Astrocyte (in vitro differentiated cells and primary cell): ENCODE measurements around the gene TP53RK. TPM values are rescaled to one million over a fixed set of nuclear protein-coding genes. Genes with fewer than 3 reads are reported as not detected.

Source experiments
- DNase-seq: peaks from one replicate; pipeline ENCODE4 v3.0.0-alpha.2; 2010; ENCODE audit warnings: low read depth
- FAIRE-seq: peaks from 2 replicates; lab custom pipeline; 2011; peaks lifted over from hg19 to GRCh38; lab: Jason Lieb, UNC
- H2AFZ ChIP-seq: 2 replicates; pipeline ENCODE4 v1.6.0; 2012; ENCODE audit warnings: low read depth, low read length, inconsistent platforms
- H3K27ac ChIP-seq: 2 replicates; pipeline ENCODE4 v1.5.1; 2011; ENCODE audit warnings: low read depth, low read length, inconsistent platforms
- H3K27me3 ChIP-seq: 2 replicates; pipeline ENCODE4 v1.6.0; 2011; ENCODE audit warnings: low read length, inconsistent platforms; ENCODE audit not compliant: insufficient read depth
- H3K36me3 ChIP-seq: 2 replicates; pipeline ENCODE4 v1.5.1; 2011; ENCODE audit warnings: low read length, inconsistent platforms; ENCODE audit not compliant: insufficient read depth
- H3K4me1 ChIP-seq: 2 replicates; pipeline ENCODE4 v1.5.1; 2011; ENCODE audit warnings: low read length, inconsistent platforms; ENCODE audit not compliant: insufficient read depth
- H3K4me2 ChIP-seq: 2 replicates; pipeline ENCODE4 v1.6.0; 2012; ENCODE audit warnings: low read length, inconsistent platforms
- H3K4me3 ChIP-seq: 2 replicates; pipeline ENCODE4 v1.5.1; 2011; ENCODE audit warnings: low read depth, mild to moderate bottlenecking, low read length, inconsistent platforms; ENCODE audit not compliant: insufficient read depth
- H3K79me2 ChIP-seq: 2 replicates; pipeline ENCODE4 v1.6.0; 2012; ENCODE audit warnings: mild to moderate bottlenecking, low read length, inconsistent platforms; ENCODE audit not compliant: insufficient read depth
- H3K9ac ChIP-seq: 2 replicates; pipeline ENCODE4 v1.6.0; 2012; ENCODE audit warnings: mild to moderate bottlenecking, low read length, inconsistent platforms
- H3K9me3 ChIP-seq: 2 replicates; pipeline ENCODE4 v1.5.1; 2012; ENCODE audit warnings: low read depth, mild to moderate bottlenecking, low read length, inconsistent platforms; ENCODE audit not compliant: insufficient read depth
- H4K20me1 ChIP-seq: 2 replicates; pipeline ENCODE4 v1.6.0; 2012; ENCODE audit warnings: low read length, inconsistent platforms; ENCODE audit not compliant: insufficient read depth
- H3K27ac Mint-ChIP-seq: one replicate; pipeline ENCODE4 v1.8.0; 2021; ENCODE audit warnings: mild to moderate bottlenecking, mixed read lengths; ENCODE audit not compliant: unreplicated experiment
- H3K27me3 Mint-ChIP-seq: one replicate; pipeline ENCODE4 v1.8.0; 2021; ENCODE audit warnings: low read depth, mixed read lengths; ENCODE audit not compliant: unreplicated experiment
- H3K36me3 Mint-ChIP-seq: one replicate; pipeline ENCODE4 v1.8.0; 2021; ENCODE audit warnings: low read depth, mixed read lengths; ENCODE audit not compliant: unreplicated experiment
- H3K4me1 Mint-ChIP-seq: one replicate; pipeline ENCODE4 v1.8.0; 2021; ENCODE audit warnings: low read depth, mixed read lengths; ENCODE audit not compliant: unreplicated experiment
- H3K4me3 Mint-ChIP-seq: one replicate; pipeline ENCODE4 v1.8.0; 2021; ENCODE audit warnings: mild to moderate bottlenecking, moderate library complexity, mixed read lengths; ENCODE audit not compliant: unreplicated experiment
- H3K9me3 Mint-ChIP-seq: one replicate; pipeline ENCODE4 v1.8.0; 2021; ENCODE audit warnings: mild to moderate bottlenecking, mixed read lengths; ENCODE audit not compliant: unreplicated experiment
- EZH2 ChIP-seq: IDR thresholded peaks from 2 replicates; pipeline ENCODE4 v1.6.1; 2012; ENCODE audit warnings: mild to moderate bottlenecking, low read length, inconsistent platforms; ENCODE audit not compliant: insufficient read depth
- total RNA-seq: library from RNA; stranded (reverse); gene quantifications from 2 replicates; pipeline ENCODE4 v1.2.1, GENCODE V29; 2021
- TF ChIP-seq, protein P1 (sequence below): IDR thresholded peaks from 2 replicates; pipeline ENCODE4 v1.5.1; 2011; ENCODE audit warnings: low read depth, mild to moderate bottlenecking, inconsistent platforms, low read length, moderate library complexity; ENCODE audit not compliant: insufficient read depth

Gene TP53RK
- total RNA-seq, 1 donor from 2014 or later = 16.0 TPM

DNA sequence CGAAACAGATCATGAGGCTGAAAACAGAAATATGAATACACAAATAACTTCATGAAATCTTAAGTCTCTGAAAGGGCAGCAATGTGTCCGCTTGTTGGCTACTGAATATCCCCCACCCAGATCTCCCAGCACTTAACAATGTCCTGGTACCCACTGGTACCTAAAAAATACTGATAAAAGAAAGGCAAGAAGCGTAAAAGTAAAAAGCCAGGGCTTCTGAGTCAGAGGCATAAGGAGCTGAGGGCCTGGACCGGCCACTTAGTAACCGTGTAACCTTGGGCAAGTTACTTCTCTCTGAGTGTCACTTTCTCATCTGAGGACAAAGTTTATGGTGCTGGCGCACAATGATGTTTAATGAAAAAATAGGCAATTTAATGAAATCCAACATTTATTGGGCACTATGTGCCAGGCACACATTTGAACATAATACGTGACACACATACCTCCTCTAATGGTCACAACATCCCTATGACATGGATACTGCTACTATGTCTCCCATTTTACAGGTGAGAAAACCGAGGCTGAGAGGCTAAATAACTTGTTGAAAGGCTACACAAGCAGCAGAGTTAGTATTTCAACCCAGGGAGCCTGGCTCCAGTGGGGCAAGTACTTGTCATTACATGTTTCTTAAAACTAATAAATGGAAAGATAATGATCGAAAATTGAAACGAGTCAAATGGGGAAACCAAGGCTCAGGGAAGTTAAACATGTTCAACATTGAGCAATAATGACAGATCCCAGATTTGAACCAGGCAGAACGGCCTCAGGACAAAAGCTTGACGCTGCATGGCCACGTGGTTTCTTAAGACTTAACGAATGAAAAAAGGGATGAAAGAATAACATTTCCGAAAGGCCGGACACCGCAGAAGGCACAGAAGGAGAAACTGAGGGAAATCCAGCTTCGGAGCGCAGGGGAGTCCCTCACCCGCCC is 828 bp downstream of the TP53RK start:
- peaks cover 16% of the 10 kb centered on the region for H3K4me1 ChIP-seq
- H3K27ac ChIP-seq = peak overlapping the region; percentile 94
- H4K20me1 ChIP-seq = peaks cover 37% of the 10 kb centered on the region
- peak overlapping the region; percentile 94 for H3K4me2 ChIP-seq
- peak overlapping the region; percentile 95 for H3K9ac ChIP-seq
- Mint-ChIP-seq H3K9me3 (no peaks in the 10 kb centered on the region), H3K4me3 (peak overlapping the region; percentile 95), H3K27me3 (no peaks in the 10 kb centered on the region), H3K27ac (peak overlapping the region; percentile 94), H3K4me1 (peaks cover 11% of the 10 kb centered on the region), H3K36me3 (peaks cover 6% of the 10 kb centered on the region)
- no peaks in the 10 kb centered on the region for H3K9me3 ChIP-seq
- peak overlapping the region; percentile 70 for H2AFZ ChIP-seq
- DNase-seq = peak; percentile 43
- TF ChIP-seq, protein P1, sequence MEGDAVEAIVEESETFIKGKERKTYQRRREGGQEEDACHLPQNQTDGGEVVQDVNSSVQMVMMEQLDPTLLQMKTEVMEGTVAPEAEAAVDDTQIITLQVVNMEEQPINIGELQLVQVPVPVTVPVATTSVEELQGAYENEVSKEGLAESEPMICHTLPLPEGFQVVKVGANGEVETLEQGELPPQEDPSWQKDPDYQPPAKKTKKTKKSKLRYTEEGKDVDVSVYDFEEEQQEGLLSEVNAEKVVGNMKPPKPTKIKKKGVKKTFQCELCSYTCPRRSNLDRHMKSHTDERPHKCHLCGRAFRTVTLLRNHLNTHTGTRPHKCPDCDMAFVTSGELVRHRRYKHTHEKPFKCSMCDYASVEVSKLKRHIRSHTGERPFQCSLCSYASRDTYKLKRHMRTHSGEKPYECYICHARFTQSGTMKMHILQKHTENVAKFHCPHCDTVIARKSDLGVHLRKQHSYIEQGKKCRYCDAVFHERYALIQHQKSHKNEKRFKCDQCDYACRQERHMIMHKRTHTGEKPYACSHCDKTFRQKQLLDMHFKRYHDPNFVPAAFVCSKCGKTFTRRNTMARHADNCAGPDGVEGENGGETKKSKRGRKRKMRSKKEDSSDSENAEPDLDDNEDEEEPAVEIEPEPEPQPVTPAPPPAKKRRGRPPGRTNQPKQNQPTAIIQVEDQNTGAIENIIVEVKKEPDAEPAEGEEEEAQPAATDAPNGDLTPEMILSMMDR = no peak
- TF ChIP-seq EZH2 = no peak
- H3K79me2 ChIP-seq = peaks cover 55% of the 10 kb centered on the region
- no peaks in the 10 kb centered on the region for H3K27me3 ChIP-seq
- peak overlapping the region; percentile 92 for H3K4me3 ChIP-seq
- no peak for FAIRE-seq
- H3K36me3 ChIP-seq = peaks cover 19% of the 10 kb centered on the region

DNA sequence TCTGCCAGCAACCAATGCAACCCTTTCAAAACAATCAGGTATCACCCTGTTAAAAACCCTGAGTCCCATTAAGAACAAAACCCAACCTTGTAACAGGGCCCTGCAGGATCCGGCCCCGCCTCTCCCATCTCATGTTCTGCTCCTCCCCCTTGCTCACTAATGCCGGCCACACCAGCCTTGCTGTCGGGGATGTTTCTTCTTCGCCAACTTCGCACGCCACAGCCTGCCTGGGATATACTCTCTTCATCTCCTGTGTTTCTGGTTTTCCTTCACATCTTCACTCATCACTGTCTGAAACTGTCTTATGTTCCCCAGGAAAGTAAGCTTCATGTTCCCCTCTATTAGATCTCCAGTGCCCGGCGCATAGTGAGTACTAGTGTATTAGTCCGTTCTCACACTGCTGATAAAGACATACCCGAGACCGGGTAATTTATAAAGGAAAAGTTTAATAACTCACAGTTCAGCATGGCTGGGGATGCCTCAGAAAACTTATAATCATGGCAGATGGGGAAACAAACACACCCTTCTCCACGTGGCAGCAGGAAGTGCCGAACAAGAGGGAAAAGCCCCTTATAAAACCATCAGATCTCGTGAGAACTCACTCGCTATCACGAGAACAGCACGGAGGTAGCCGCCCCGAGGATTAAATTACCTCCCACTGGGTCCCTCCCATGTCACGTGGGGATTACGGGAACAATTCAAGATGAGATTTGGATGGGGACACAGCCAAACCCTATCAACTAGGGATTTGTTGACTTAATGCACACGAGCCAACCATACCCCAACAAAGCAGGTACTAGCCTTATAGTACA is 5.1 kb downstream of the TP53RK start:
- Mint-ChIP-seq H3K27ac (peak overlapping the region; percentile 0), H3K36me3 (peaks cover 8% of the 10 kb centered on the region), H3K9me3 (no peaks in the 10 kb centered on the region), H3K4me3 (peak overlapping the region; percentile 28), H3K4me1 (peaks cover 12% of the 10 kb centered on the region), H3K27me3 (no peaks in the 10 kb centered on the region)
- peaks cover 71% of the 10 kb centered on the region for H3K79me2 ChIP-seq
- DNase-seq (peak; percentile 52), FAIRE-seq (no peak)
- H4K20me1 ChIP-seq = peaks cover 62% of the 10 kb centered on the region
- peak overlapping the region; percentile 69 for H3K27ac ChIP-seq
- H3K4me1 ChIP-seq = peaks cover 11% of the 10 kb centered on the region
- H3K4me2 ChIP-seq = peak overlapping the region; percentile 90
- peaks cover 19% of the 10 kb centered on the region for H3K36me3 ChIP-seq
- TF ChIP-seq, protein P1 = no peak
- no peak for TF ChIP-seq EZH2
- peak overlapping the region; percentile 68 for H3K4me3 ChIP-seq
- peak overlapping the region; percentile 93 for H3K9ac ChIP-seq
- peak overlapping the region; percentile 66 for H2AFZ ChIP-seq
- H3K27me3 ChIP-seq = no peaks in the 10 kb centered on the region
- no peaks in the 10 kb centered on the region for H3K9me3 ChIP-seq
